RCC 7860 (cell line): ENCODE results near the gene FOXN3.
"Not testable (repeated sequence)": the region's sequence is repeated elsewhere in the genome, so short reads cannot be mapped to it uniquely, and the experiment has no call there.

Experiments used
- DNase-seq: peaks from one replicate; pipeline ENCODE4 v3.0.0-alpha.2; 2015; ENCODE audit warnings: low spot score
- FAIRE-seq: peaks from 2 replicates; lab custom pipeline; 2012; peaks lifted over from hg19 to GRCh38; lab: Jason Lieb, UNC

FOXN3 gene

DNA sequence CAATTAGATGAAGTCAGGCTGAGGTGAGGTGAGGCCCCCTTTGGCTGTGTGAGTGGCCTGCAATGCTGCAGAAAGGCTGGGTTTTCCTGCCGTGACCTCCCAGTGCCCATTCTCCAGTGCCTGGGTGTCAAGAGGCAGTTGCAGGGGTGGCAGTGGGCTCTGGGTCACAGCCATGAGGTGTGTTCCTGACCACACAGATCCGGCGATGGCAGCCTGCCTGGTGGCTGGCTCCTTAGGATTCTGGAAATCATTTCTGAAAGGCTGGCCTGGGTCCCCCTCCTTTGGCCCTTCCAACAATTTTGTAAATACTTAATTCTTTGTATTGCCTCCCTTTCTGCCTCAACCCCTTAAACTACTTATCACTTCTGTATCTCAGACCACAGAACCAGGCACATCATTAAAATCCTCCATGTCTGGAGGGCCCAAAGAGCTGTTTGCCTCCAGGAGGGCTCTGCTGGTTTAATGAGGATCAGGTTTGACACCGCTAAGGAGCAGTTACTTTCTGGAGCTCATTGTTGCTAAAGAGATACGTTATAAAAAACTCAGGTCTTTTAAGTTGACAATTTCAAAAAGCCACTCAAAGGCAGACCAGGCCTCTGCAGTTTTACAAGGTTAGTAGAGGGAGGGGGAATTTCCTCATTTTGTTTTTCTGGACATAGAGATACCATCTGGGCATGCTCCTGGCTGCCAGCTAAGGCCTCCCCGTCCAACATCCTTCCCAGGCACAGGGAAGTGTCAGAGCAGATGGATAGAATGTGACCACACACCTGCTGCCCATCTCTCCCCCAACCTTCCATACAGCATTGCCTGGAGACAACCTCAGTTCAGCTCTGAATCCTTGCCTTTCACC is 204.4 kb downstream of the FOXN3 start:
- DNase-seq = no peak
- no peak for FAIRE-seq

DNA sequence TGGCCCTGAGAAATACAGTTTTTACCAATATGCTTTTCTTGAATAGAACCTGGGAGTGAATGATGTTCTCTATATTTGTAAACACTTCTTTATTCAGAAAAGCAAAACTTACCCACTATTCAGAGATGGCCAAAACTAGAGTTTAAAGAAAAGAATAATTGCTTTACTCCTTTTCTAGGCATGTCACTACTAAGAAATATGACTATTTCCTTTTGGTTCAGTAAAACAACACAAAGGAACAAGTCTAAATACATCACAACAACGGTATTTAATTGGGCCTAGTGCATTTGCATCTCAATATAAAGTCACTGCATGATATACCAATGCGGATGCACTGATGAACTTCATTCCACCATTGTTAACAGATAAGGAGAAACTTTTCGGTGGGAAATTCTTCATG is 207.5 kb downstream of the FOXN3 start:
- no peak for FAIRE-seq
- DNase-seq = no peak

DNA sequence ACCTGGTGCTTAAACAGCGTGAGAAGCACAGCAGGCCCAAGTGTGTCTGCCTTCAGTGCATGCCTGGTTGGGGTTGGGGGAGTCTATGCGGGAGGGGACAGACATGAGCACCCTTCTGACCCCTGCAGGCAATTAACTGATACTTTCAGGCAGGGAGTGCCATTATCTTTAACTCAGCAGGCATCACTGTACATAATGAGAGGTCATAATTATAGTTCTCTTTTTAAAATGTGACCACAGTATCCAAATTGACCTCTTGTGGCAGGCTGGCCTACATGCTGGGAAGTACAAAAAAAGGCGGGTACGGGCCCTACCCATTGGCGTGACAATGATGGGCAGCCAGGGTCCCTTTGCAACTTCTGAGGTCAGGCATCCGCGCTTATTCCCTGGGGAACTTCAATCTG is 209.1 kb downstream of the FOXN3 start:
- no peak for FAIRE-seq

DNA sequence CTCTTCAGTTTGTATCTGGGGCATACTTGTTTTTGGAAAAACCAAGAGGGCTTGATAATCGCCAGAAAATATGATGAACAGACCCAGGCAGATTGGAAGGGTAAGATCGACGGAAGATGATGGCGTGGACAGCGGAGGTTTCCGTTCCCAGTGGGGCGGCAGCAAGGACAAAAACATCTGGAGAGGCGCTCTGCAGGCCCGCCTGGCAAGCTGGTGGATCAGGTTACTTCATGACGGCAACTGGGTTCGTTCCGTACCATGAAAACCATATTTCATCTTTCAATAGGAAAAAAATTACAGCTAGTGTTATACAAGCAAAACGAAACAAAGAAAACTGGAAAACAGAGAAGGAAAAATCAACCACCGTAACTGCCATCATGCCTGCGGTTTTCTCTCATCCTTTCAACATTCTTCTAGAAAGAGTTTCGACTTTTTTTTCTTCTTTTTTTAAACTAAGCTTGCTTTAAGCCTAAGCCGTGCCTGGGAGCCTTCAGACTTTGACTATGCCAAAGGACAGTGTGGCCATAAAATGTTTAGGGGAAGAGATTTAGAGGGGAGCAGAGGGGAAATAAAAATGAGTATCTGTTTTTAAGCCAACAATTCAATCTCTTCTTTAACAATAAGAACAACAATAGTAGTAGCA is 210.5 kb downstream of the FOXN3 start:
- DNase-seq = no peak
- FAIRE-seq = no peak

More for the DNA sequence above, 209.1 kb downstream of the FOXN3 start:
- DNase-seq = no peak

DNA sequence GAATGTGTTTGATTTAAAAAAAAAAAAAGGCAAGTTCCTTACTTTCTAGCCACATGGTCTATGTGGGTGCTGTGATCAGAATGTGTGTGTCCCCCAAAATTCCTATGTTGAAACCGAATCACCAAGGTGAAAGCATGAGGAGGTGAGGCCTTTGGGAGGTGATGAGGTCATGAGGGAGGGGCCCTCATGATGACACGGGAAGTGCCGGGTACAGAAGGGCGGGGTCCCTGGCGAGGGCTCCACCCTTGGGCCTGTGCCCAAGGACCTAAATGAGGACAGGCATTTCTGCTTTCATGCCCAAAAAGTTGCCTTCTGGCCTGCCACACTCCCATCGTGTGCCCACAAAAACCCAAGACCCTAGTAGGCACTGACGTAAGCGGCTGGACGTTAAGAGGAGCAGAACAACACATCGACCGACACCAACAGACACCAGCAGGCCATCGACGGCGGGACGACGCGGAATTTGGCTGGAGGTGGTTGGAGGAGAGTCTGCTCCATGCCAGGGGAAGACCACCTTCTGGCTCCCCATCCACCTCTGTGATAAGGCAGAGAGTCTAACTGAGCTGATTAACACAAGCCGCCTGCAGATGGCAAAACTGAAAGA is 211.8 kb downstream of the FOXN3 start:
- DNase-seq = no peak

DNA sequence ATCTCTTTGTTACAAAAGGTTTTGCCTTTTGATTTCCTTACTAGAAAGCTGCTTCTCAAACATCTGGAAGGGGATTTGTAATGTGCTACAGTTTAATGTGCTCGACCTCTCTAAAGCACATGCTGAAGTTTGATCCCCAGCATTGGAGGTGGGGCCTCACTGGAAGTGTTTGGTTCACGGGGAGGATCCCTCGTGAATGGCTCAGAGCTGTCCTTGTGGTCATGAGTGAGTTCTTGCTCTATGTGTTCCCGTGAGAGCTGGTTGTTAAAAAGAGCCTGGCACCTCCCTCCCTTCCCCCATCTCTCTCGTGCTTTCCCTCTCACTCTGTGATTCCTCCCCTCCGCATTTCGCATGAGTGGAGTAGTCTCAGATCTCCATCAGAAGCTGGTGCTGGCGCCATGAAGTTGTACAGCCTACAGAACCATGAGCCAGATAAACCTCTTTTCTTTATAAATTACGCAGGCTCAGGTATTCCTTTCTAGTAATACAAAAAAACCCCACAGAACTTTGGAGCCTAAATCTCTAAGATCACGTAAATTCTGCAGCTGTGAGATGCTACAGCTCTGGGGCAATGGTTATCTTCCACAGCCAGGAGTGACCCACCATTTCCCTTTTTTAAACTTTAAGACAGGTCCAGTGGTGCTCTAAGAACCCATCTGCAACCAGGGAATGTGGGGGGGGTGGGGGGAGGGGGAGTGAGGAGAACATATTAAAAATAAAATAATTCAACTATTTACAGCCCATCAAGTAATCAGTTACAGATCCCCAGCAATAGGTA is 214.4 kb downstream of the FOXN3 start:
- FAIRE-seq (no peak), DNase-seq (no peak)

More for the DNA sequence above, 211.8 kb downstream of the FOXN3 start:
- FAIRE-seq = no peak

DNA sequence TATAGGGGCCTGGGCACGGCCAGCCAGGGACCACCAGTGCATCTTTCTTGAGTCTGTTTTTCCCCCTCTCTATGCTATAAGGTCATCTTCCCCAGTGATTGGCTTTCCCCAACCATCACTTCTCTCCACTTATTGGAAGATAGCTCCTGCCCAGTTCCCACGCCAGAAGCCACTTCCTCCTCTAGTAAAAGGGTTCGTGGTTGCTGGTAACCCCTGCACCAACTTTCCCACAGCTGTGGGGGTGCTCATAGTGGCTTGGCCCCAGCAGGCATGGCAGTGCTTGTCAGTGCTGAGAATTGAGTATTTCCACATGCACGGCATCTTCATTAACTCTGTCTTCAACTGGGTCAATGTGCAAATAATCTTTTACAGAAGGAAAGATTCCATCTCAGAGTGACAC is 215.4 kb downstream of the FOXN3 start:
- FAIRE-seq (no peak), DNase-seq (no peak)

DNA sequence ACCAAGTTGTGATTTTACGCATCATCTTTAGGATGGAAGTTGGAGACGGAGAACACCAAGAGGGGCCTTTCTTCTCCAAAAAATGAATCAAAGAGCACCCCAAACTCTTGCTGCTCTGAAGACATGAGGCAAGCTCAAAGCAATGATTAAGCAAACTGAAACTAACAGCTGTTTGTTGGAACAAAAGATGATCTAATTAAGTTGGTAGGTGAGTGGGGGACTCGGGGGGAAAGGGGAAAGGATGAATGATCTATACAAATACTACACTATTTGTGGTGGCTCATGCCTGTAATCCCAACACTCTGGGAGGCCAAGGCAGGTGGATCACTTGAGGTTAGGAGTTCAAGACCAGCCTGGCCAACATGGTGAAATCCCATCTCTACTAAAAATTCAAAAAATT is 217.7 kb downstream of the FOXN3 start:
- DNase-seq, FAIRE-seq: not testable (repeated sequence)

DNA sequence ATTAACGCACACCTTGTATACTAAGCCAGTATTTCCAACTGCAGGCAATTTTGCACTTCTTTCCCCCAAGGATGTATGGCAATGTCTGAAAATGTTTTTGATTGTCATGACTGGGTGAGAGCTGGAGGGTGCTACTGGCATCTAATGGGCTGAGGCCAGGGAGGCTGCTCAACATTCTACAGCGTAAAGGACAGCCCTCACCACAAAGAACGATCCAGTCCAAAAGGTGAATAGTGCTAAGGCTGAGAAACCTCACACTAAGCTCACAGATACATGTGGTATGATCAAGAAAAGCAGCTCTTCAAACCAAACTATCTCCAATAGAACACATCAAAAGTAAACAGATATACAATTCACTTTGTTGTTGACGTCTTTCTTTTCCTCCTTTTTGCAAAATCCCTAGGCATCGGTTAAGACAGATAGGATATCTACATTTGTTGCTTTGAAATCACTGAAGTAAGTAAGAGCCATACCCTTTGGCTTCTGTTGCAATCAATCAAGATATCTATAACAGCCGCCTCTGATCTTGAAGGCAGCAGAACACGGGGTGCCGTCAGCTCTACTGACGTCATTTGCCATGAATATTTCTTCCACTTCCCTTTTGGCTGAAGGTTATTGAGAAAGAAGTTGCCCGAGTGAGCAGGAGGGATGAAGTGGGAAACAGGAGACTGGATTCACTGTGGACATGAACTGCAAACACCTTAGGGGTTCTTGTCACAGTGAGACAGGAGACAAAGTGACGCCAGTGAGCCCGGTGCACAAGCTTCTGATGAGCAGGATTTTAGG is 218.3 kb downstream of the FOXN3 start:
- no peak for FAIRE-seq
- no peak for DNase-seq

DNA sequence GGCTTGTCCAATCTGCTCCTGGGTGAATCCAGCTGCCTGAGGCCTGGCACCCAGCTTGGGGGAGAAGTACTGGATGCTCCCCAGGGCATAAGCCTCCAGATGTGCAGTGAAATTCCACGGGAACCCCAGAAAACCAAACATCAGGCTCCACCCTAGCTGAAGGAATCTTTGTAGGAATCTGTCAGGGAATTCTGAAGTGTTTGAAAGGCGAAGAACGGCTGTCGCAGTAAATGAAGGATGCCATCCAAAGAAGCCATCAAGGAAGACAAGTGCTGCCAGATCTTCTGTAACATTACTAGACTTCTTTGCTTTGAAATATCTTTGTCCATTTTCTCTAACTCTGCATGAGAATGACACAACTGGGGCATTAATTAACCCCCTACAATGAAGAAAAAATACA is 219.4 kb downstream of the FOXN3 start:
- FAIRE-seq = no peak
- no peak for DNase-seq

DNA sequence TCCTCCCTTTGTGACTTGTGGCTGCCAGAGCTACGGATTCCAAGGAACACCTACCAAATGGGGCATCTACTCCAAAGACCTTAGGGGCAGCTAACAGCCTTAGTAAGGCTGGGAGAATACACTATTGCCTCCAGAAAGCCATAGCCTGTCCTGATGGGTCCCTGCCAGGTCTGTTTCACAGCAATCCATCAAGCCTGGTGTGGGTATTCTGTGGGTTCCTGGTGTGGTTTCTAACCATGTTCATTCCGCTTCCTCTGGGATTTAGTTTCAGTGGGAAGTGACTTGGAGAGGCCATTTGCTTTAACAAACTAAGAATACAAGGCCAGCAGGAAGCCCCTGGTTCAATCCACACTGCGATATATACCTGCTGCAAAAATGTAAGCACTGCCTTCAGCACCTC is 220.5 kb downstream of the FOXN3 start:
- DNase-seq (no peak), FAIRE-seq (no peak)

DNA sequence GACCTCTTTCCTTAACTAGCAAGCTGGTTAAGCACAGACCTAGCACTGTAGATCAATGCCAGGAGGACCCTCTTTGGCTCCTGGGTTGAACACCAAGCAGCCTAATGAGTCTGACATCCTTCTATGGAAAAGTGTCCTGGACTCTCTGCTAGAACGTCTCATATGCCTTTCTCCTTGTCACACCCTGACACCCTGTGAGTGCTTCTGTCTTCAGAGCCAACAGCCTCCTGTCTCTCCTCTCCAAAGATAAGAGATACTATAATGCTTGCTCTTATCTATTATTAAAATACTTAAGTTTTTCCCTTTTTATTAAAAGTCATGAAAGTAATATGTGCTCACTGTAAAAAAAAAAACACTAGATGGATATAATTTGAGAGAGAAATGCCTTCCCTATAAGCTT is 222.7 kb downstream of the FOXN3 start:
- FAIRE-seq = no peak
- no peak for DNase-seq

DNA sequence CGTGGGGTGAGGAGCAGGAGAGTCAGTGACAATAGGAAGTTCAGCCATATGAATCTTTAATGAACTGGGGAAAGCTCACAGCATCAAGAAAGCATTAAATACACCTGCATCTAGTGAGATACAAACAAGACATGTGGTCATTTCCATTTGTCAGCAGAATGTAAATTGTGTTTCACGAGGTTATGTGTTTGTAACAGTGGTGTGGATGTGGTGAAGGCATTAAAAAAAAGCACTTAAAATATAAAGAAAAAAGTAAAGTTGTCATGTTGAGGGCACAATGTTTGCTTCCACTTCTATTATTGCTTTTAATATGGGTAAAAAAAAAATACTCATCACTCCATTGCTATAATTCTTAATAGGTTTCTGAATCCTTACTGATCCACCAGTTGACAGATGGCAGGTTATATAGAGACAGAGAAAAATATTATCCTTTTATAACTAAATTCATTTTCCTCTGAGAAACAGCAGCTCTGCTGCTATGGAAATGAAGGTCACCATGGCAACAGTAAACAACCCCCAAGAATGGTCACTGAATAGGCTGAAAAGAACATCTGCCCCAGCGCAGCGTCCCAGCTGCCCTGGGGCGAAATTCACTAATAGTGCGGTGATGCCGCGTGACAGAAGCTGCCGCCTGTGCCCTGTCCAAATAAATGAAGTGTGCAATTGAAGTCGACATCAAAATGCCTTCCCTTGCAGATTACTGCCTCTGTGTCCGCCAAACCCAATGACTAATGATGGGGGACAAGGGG is 226.1 kb downstream of the FOXN3 start:
- no peak for FAIRE-seq
- no peak for DNase-seq

DNA sequence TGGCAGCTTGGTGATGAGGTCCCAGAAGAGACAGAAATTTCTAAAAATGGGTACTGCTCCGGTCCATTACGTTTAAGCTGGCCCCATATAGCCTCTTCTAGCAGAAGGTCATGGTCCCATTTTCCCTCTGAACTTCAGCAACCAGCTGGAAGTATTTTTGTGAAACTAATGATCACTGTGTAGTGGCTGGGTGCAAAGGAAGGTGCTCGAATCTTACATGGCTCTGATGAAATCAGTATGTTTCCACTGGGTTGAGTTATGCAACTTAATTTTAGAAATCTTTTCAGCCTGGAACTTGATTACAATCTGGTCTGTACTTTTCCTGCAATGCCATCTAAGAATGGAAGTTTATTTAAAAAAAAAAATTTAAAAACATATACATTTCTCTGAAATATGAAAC is 228.5 kb downstream of the FOXN3 start:
- DNase-seq (no peak), FAIRE-seq (no peak)

DNA sequence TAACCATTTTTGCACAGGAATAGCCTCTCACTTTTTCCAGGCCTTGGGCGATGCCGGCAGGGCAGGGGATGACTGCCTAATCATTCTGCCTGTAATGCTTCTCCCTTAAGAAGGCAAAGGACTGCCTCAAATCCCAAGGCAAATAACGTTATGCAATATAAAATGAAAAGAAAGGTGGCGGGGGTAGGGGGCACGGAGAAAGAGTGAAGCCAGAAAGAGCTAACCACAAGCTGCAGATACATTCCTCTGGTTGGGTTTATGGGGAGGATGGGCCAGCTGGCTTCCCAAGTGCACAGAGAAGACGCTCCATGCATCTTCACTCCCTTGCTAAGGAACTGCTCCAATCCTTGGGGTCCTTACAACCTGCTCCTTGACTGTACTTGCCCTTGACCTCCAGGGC is 229.5 kb downstream of the FOXN3 start:
- DNase-seq (no peak), FAIRE-seq (no peak)

DNA sequence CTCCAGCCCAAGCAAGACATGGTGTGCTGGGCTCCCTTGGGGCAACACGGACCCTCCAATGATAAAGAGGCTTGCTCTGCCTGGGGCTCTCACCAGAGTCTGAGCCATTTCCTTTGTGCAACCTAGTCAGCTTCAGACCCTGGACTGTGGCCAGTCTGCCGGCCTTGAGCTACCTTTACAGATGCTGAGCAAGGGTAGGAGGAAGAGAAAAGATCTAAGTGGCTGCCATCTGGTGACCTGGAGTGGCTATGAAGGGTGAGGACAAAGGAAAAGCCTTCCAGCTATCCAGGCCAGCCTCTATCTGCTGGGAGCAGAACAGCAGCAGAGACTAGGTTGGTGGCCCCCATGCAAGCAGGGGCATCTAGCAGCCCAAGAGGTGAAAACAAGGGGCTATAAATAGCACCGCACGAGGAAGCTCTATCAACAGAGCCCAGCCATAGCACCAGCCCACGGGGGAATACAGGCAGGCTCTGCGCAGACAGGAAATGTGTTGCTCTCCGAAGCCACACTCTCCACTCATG is 230.1 kb downstream of the FOXN3 start:
- DNase-seq = no peak
- no peak for FAIRE-seq

DNA sequence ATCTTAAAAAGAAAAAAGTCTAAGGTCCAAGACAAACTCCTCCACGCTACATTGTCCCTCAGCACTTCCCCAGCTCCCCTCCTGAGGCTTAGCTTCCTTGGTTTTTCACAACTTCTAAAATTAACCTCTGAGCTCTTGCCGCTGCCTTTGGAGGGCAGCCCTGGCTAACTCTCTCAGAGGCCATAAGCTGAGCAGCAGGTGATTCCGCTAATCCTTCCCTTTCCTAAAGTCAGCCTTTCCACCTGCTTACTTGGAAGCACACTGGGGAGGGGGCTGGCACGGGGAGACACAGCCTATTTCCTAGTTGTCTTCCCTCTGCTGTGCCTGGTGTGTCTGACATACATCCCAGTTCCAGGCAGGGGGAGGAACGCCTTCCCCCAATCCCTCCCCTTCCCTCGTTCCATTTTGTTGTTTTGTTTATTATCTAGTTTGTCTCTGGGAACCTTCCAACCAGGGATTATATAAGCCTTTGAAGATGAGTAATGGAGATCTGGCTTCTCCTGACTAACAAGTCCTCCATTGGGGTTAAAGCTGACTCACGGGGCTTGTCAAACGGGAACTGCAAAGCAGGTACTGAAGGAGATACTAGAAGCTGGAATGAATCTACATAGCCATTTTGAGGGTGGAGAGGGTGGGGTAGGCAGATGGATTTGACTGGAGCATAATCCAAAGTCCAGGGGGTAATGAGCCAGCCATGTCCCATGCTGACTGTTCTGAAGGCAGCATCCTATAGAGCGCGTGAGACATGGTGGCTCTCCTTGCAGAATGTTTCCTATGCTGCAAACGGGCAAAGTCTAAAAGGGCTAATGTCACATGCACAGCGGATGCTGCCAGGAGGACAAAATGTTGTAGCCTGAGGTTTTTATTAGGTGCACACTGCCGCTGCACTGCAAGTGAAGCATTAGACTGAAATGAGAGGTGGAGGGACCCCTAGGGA is 230.8 kb downstream of the FOXN3 start:
- DNase-seq (no peak), FAIRE-seq (no peak)

DNA sequence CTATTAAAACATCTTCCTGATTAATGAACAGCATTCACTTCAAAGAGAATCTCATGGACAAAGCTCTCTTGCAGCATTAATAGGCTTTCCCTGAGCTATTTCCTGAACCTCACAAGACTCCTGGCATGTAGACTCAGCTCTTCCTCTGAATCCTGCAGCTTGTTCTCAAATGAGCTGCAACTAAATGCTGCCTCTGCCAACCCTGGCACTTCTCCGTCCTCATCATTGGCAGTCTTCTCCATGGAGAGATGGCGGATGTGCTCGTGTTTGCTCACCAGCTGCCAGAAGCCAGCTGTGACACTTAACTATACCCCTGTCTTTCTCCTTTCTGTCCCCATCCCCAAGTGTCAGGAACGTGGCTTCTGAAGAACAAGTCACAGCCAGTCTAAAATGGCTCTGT is 232.1 kb downstream of the FOXN3 start:
- no peak for DNase-seq
- no peak for FAIRE-seq
